GM19324 (cell line): Measurements from ENCODE around the gene RSF1.

Experiments used
- ATAC-seq: cut with Tn5 transposase; IDR thresholded peaks from one replicate; pipeline ENCODE4 v1.9.1; 2021; ENCODE audit warnings: mild to moderate bottlenecking, moderate library complexity; ENCODE audit not compliant: unreplicated experiment, low FRiP score

Gene RSF1

GRCh38 chr11:77753230-77753629, 67.3 kb downstream of the RSF1 start:
- no peak for ATAC-seq

- no peak for ATAC-seq
These were observed 68.0 kb downstream of the RSF1 start for GRCh38 chr11:77752516-77752915.

GRCh38 chr11:77750394-77751156, 69.9 kb downstream of the RSF1 start:
- ATAC-seq = no peak

- no peak for ATAC-seq
These were observed 71.3 kb downstream of the RSF1 start for GRCh38 chr11:77749232-77749631.

- ATAC-seq = no peak
These were observed 72.3 kb downstream of the RSF1 start for GRCh38 chr11:77748266-77748665.

- ATAC-seq = no peak
These were observed 73.0 kb downstream of the RSF1 start for GRCh38 chr11:77747381-77747969.

GRCh38 chr11:77736473-77736872, 84.0 kb downstream of the RSF1 start:
- no peak for ATAC-seq

- ATAC-seq = no peak
These were observed 85.6 kb downstream of the RSF1 start for GRCh38 chr11:77734890-77735289.

- ATAC-seq = no peak
These were observed 88.4 kb downstream of the RSF1 start for GRCh38 chr11:77732143-77732542.

- no peak for ATAC-seq
These were observed 89.7 kb downstream of the RSF1 start for GRCh38 chr11:77730789-77731188.

- no peak for ATAC-seq
These were observed 91.5 kb downstream of the RSF1 start for GRCh38 chr11:77729063-77729462.

GRCh38 chr11:77728203-77728786, 92.2 kb downstream of the RSF1 start:
- ATAC-seq = no peak

GRCh38 chr11:77726524-77726923, 94.0 kb downstream of the RSF1 start:
- ATAC-seq = no peak

- no peak for ATAC-seq
These were observed 95.1 kb downstream of the RSF1 start for GRCh38 chr11:77725433-77725832.

GRCh38 chr11:77724636-77725035, 95.9 kb downstream of the RSF1 start:
- no peak for ATAC-seq

- no peak for ATAC-seq
These were observed 97.5 kb downstream of the RSF1 start for GRCh38 chr11:77723024-77723423.

- ATAC-seq = no peak
These were observed 110.2 kb downstream of the RSF1 start for GRCh38 chr11:77710358-77710757.

GRCh38 chr11:77705876-77706579, 114.5 kb downstream of the RSF1 start:
- ATAC-seq = no peak

GRCh38 chr11:77705195-77705875, 115.2 kb downstream of the RSF1 start:
- ATAC-seq = no peak

GRCh38 chr11:77704029-77704428, 116.5 kb downstream of the RSF1 start:
- ATAC-seq = no peak

- ATAC-seq = no peak
These were observed 121.1 kb downstream of the RSF1 start for GRCh38 chr11:77699425-77699824.
